ENCODE data around the gene ARHGAP31. TPM values are rescaled to one million over a fixed set of nuclear protein-coding genes. Genes with fewer than 3 reads are reported as not detected.

Gene ARHGAP31
- total and polyA plus RNA-seq, 2 experiments from 2014 or later, result 1.2 to 4.3 TPM

- TF ChIP-seq ZNF462 (CRISPR knock-in tag; IDR thresholded peaks at IDR 0.05), result no peak
Measured at GRCh38 chr3:119436977-119437376, 142.8 kb downstream of the ARHGAP31 start (continued).

- Mint-ChIP-seq H3K9me3 (no peaks in the 10 kb centered on the region), H3K4me1 (no peaks in the 10 kb centered on the region), H3K36me3 (ENCODE audit: low read depth) (peaks cover 64% of the 10 kb centered on the region), H3K27me3 (ENCODE audit: insufficient read depth, low read depth, poor library complexity) (no peaks in the 10 kb centered on the region), H3K4me3 (no peak overlapping the region), H3K27ac (no peak overlapping the region)
- Histone ChIP-seq H3K79me2 (replicated peaks; ENCODE audit: insufficient read depth) (no peaks in the 10 kb centered on the region; the same call in 1 of the 2 replicates), H3K4me1 (ENCODE audit: insufficient read depth) (no peaks in the 10 kb centered on the region), H3K9me2 (ENCODE audit: insufficient read depth) (no peaks in the 10 kb centered on the region), H3K36me3 (ENCODE audit: insufficient read depth) (peaks cover 37% of the 10 kb centered on the region; the same call in 1 of the 2 replicates), H4K20me1 (replicated peaks; ENCODE audit: insufficient read depth) (0 out of 2 replicates have a peak, but pooled peaks cover 5% of the 10 kb centered on the region), H3F3A (replicated peaks; ENCODE audit: low read depth) (no peaks in the 10 kb centered on the region), H3K4me2 (no peak overlapping the region), H3K4me3 (no peak overlapping the region), H2AFZ (no peak overlapping the region), H3K27me3 (ENCODE audit: insufficient read depth) (no peaks in the 10 kb centered on the region), H3K27ac (ENCODE audit: low read depth) (no peak overlapping the region)
- ATAC-seq, result no peak
- no peak for DNase-seq (ENCODE audit: low spot score)
- no peak for TF ChIP-seq REST (IDR thresholded peaks at IDR 0.05; ENCODE audit: unreplicated experiment)
- no peak for TF ChIP-seq ZNF462 (CRISPR knock-in tag; IDR thresholded peaks at IDR 0.05)
- TF ChIP-seq JUNB (IDR thresholded peaks at IDR 0.05; ENCODE audit: unreplicated experiment), result no peak
- no peak for TF ChIP-seq EZH2 (IDR thresholded peaks at IDR 0.05; ENCODE audit: low read depth, unreplicated experiment)
- TF ChIP-seq STAT1 (IDR thresholded peaks at IDR 0.05; ENCODE audit: unreplicated experiment), result no peak
Measured at GRCh38 chr3:119437691-119438258, 143.6 kb downstream of the ARHGAP31 start.

Data from GM23338 (cell line).